ENCODE measurements around the gene HRH1.

- no peak for TF ChIP-seq CTCF (IDR thresholded peaks at IDR 0.05)
- no peak for TF ChIP-seq EP300 (IDR thresholded peaks at IDR 0.05)
- no peak for TF ChIP-seq POLR2A (IDR thresholded peaks at IDR 0.05)
Measured at GRCh38 chr3:11185564-11186317, 31.4 kb downstream of the HRH1 start.

All from ovary (tissue), 3 donors.